WTC11 (cell line): ENCODE data around the gene NEBL. TPM values are rescaled to one million over a fixed set of nuclear protein-coding genes. Genes with fewer than 3 reads are reported as not detected.

ENCODE experiments used
- ATAC-seq: fragments of 200-7000 bp; cut with Tn5 transposase; 2 replicates; pipeline ENCODE4 v1.10.0; 2021; ENCODE audit warnings: mild to moderate bottlenecking, moderate library complexity
- CTCF ChIA-PET: fragments of 300-600 bp; sonication (Branson Sonifier 250); formaldehyde crosslinking; loops from one replicate; lab custom pipeline; 2021; ENCODE audit warnings: antibody characterized with exemption; lab: Charles Lee
- POLR2A ChIA-PET: fragments of 350-600 bp; sonication (Branson Sonifier 250); formaldehyde crosslinking; loops from one replicate; lab custom pipeline; 2021; ENCODE audit warnings: antibody characterized with exemption; lab: Charles Lee
- DNase-seq: peaks from one replicate; pipeline ENCODE4 v3.0.0; 2021; ENCODE audit warnings: low spot score
- H3K27ac Mint-ChIP-seq: 2 replicates; pipeline ENCODE4 v1.8.0; 2021; ENCODE audit warnings: mixed read lengths
- H3K27me3 Mint-ChIP-seq: 2 replicates; pipeline ENCODE4 v1.8.0; 2021; ENCODE audit warnings: low read depth, mild to moderate bottlenecking, moderate library complexity, mixed read lengths
- H3K36me3 Mint-ChIP-seq: 2 replicates; pipeline ENCODE4 v1.8.0; 2021; ENCODE audit warnings: mixed read lengths
- H3K4me1 Mint-ChIP-seq: 2 replicates; pipeline ENCODE4 v1.8.0; 2022; ENCODE audit warnings: mixed read lengths
- H3K4me3 Mint-ChIP-seq: 2 replicates; pipeline ENCODE4 v1.8.0; 2021; ENCODE audit warnings: mild to moderate bottlenecking, moderate library complexity, mixed read lengths
- H3K9me3 Mint-ChIP-seq: 2 replicates; pipeline ENCODE4 v1.8.0; 2021; ENCODE audit warnings: mixed read lengths
- ERG ChIP-seq: fragments of 250-450 bp; sonication (Bioruptor Pico); IDR thresholded peaks from 2 replicates; pipeline ENCODE4 v1.8.0; 2021; ENCODE audit warnings: mild to moderate bottlenecking
- GTF2I ChIP-seq: fragments of 250-450 bp; sonication (Bioruptor Pico); conservative IDR thresholded peaks from 2 replicates; pipeline ENCODE4 v1.4.0; 2021; ENCODE audit warnings: mild to moderate bottlenecking
- OVOL2 ChIP-seq: fragments of 250-450 bp; sonication (Bioruptor Pico); IDR thresholded peaks from 2 replicates; pipeline ENCODE4 v1.9.0; 2021; ENCODE audit warnings: mild to moderate bottlenecking, borderline replicate concordance
- PREB ChIP-seq: sonication (generic); formaldehyde crosslinking; IDR thresholded peaks from 2 replicates; pipeline ENCODE4 v1.8.1; 2022; ENCODE audit warnings: mild to moderate bottlenecking, missing genetic modification reagents, moderate library complexity, borderline replicate concordance
- SMAD4 ChIP-seq: sonication (generic); formaldehyde crosslinking; IDR thresholded peaks from 2 replicates; pipeline ENCODE4 v1.8.0; 2022; ENCODE audit warnings: mild to moderate bottlenecking, missing genetic modification reagents
- STAT6 ChIP-seq: sonication (generic); formaldehyde crosslinking; conservative IDR thresholded peaks from 2 replicates; pipeline ENCODE4 v1.8.1; 2023; ENCODE audit warnings: mild to moderate bottlenecking, low read depth, missing genetic modification reagents, moderate library complexity
- TP53 ChIP-seq: sonication (generic); formaldehyde crosslinking; IDR thresholded peaks from 2 replicates; pipeline ENCODE4 v1.8.1; 2023; ENCODE audit warnings: mild to moderate bottlenecking, missing genetic modification reagents
- USF1 ChIP-seq: sonication (generic); formaldehyde crosslinking; IDR thresholded peaks from 2 replicates; pipeline ENCODE4 v1.8.0; 2022; ENCODE audit warnings: mild to moderate bottlenecking, missing genetic modification reagents
- ZBTB43 ChIP-seq: sonication (generic); formaldehyde crosslinking; IDR thresholded peaks from 2 replicates; pipeline ENCODE4 v1.8.1; 2023; ENCODE audit warnings: mild to moderate bottlenecking, missing genetic modification reagents
- ZNF219 ChIP-seq: sonication (generic); formaldehyde crosslinking; IDR thresholded peaks from 2 replicates; pipeline ENCODE4 v1.8.0; 2023; ENCODE audit warnings: missing genetic modification reagents, mild to moderate bottlenecking, borderline replicate concordance
- ZNF232 ChIP-seq: sonication (generic); formaldehyde crosslinking; IDR thresholded peaks from 2 replicates; pipeline ENCODE4 v1.8.0; 2022; ENCODE audit warnings: mild to moderate bottlenecking, missing genetic modification reagents
- ZNF281 ChIP-seq: sonication (generic); formaldehyde crosslinking; IDR thresholded peaks from 2 replicates; pipeline ENCODE4 v1.8.0; 2023; ENCODE audit warnings: mild to moderate bottlenecking, missing genetic modification reagents
- ZNF425 ChIP-seq: fragments of 250-450 bp; sonication (Bioruptor Pico); conservative IDR thresholded peaks from 2 replicates; pipeline ENCODE4 v1.9.0; 2021; ENCODE audit warnings: mild to moderate bottlenecking
- total RNA-seq: library from RNA; stranded (reverse); gene quantifications from 3 replicates; pipeline ENCODE4 v1.2.3, GENCODE V29; 2021

The NEBL gene
- total RNA-seq, 1 experiment from 2014 or later, result 8.9 TPM

- TF ChIP-seq ZNF425 (no peak), ZNF232 (CRISPR knock-in tag) (no peak)
- TF ChIP-seq, all 79 proteins: peak for 0
Measured at GRCh38 chr10:20795391-20795790, 101.7 kb downstream of the NEBL start (continued).

GRCh38 chr10:20785174-20785573 lies 111.9 kb downstream of the NEBL start:
- TF ChIP-seq TP53 (no peak), ZNF219 (CRISPR knock-in tag) (no peak), ERG (no peak), ZNF281 (CRISPR knock-in tag) (no peak), USF1 (CRISPR knock-in tag) (no peak), SMAD4 (CRISPR knock-in tag) (no peak), STAT6 (CRISPR knock-in tag) (no peak), ZBTB43 (CRISPR knock-in tag) (no peak), OVOL2 (CRISPR knock-in tag) (no peak), GTF2I (CRISPR knock-in tag) (no peak), PREB (CRISPR knock-in tag) (no peak)
- no peaks in the 10 kb centered on the region for H3K4me1 Mint-ChIP-seq
- DNase-seq (no peak), ATAC-seq (no peak)
- H3K27me3 Mint-ChIP-seq, result no peaks in the 10 kb centered on the region
- ChIA-PET CTCF (no interaction called here), POLR2A (no interaction called here)
- no peak overlapping the region for H3K4me3 Mint-ChIP-seq
- H3K9me3 Mint-ChIP-seq, result no peaks in the 10 kb centered on the region
- H3K36me3 Mint-ChIP-seq, result no peaks in the 10 kb centered on the region
- H3K27ac Mint-ChIP-seq, result no peak overlapping the region
